Right atrium auricular region (tissue), 2 donors: Measurements from ENCODE around the gene HOXD13. TPM values are rescaled to one million over a fixed set of nuclear protein-coding genes. Genes with fewer than 3 reads are reported as not detected.

Source experiments
- DNase-seq: peaks from one replicate; pipeline ENCODE4 v3.0.0-alpha.2; 2019; ENCODE audit warnings: low spot score
- H3K27ac ChIP-seq, 2 donors: fragments of 200-600 bp; sonication (generic); 1 replicate in 1 of 2; 2 replicates in 1 of 2; pipeline ENCODE4 v1.5.1; 2016 to 2019
- H3K27me3 ChIP-seq, 2 donors: fragments of 200-600 bp; sonication (generic); one replicate each; pipeline versions ENCODE4 v1.5.1 to v1.6.0; 2017 to 2019
- H3K36me3 ChIP-seq: fragments of 200-600 bp; sonication (generic); one replicate; pipeline ENCODE4 v1.5.1; 2016
- H3K4me1 ChIP-seq, 2 donors: fragments of 200-600 bp; sonication (generic); one replicate each; pipeline versions ENCODE4 v1.5.1 to v1.6.0; 2017 to 2019
- H3K4me3 ChIP-seq, 2 donors: fragments of 200-600 bp; sonication (generic); 1 replicate in 1 of 2; 2 replicates in 1 of 2; pipeline ENCODE4 v1.5.1; 2017 to 2019; ENCODE audit warnings: mild to moderate bottlenecking in 1 of 2, moderate library complexity in 1 of 2
- H3K9me3 ChIP-seq, 2 donors: fragments of 200-600 bp; sonication (generic); one replicate each; pipeline ENCODE4 v1.5.1; 2019
- CTCF ChIP-seq, 2 donors: fragments of 200-600 bp; sonication (generic); IDR thresholded peaks; one replicate each; pipeline ENCODE4 v1.5.1; 2019; ENCODE audit warnings: antibody characterized with exemption in 2 of 2
- total RNA-seq, 2 donors: library from RNA; depleted of rRNA; stranded (reverse); fragments of >200 nt; gene quantifications; one replicate each; pipeline ENCODE4 v1.1.0, GENCODE V29; 2016

Gene HOXD13
- total RNA-seq, 2 donors from 2014 or later: not detected

- H3K27me3 ChIP-seq: peaks cover 80 to 89% of the 10 kb centered on the region in 2 donors
These were observed 18.8 kb downstream of the HOXD13 start for GRCh38 chr2:176111309-176111663.

DNA sequence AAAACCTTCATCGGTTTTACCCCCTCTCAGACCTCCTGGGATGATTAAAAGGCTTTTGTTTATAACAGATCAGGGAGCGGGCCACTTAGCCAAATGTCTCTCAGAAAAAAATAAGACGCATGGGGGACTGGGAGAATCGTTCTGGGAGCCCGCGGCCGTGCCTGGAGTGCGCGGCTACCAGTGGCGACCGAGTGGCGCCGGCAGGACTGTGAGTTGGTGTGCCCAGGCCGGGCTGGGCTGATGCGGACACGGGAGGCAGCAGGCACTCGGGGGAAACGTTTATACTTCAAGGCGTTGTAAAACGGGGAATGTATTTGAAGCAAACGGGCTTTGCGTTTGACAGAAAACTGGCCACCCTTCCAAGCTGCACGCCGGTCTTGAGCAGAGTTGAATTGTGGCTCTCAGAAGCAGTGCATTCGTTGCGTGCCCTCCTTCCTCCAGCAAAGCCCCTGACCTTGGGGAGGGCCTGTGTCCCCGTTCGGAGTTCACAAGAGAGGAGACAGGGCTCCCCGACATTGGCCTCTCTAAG lies 19.4 kb downstream of the HOXD13 start:
- no peak for DNase-seq

More at GRCh38 chr2:176111309-176111663, 18.8 kb downstream of the HOXD13 start:
- no peak for DNase-seq
- Histone ChIP-seq H3K4me3 (no peak overlapping the region), H3K36me3 (no peaks in the 10 kb centered on the region), H3K9me3 (no peaks in the 10 kb centered on the region), H3K27ac (no peak overlapping the region), H3K4me1 (peaks cover 0 to 27% of the 10 kb centered on the region in 2 donors)
- peak; percentile 17 to 64 for TF ChIP-seq CTCF (IDR thresholded peaks at IDR 0.05)

DNA sequence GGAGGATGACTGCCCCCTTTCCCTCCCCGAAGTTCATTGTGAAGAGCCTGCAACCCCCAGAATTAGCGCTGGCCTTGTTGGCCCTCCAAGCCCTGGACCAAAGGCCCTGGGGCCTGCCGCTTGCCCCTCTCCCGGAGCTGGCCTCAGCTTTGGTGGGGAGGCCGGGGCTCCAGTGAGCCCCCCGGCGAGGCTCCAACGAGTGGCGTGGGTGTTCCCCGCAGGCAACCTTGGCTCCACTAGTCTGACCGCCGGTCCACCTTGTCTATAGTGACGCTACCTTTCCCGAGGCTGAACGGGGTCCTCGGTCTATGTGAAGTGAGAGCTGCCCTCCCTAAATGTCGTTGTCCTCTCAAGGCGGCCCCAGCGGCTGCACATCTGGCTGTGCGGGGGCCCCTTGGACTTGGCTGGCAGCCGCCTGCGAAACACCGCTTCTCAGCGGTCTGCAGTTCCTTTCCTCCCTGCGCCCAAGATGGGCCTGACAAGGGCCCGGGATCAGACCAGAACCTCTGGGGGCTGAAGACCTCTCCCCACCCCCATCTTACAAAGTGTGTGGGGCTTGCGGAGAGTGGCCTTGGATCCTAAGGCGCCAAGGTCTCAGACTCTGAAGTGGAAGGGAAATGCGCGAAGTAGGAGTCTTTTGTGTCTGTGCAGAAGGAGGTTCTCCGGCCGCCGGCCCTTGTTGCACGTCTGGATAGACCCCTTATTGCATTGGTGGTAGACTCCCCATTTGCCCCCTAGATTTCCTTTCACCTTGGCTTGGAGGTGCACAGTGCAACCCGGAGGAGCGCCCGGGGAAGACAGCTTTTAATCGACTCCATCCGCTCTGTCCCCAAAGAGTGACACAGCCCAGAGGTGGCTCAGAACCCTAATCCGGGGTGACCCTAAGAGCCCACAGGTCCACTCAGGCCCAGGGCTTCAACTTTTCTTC lies 20.1 kb downstream of the HOXD13 start:
- no peak for TF ChIP-seq CTCF (IDR thresholded peaks at IDR 0.05)
- Histone ChIP-seq H3K27ac (no peak overlapping the region), H3K4me1 (peaks cover 0 to 20% of the 10 kb centered on the region in 2 donors), H3K36me3 (no peaks in the 10 kb centered on the region), H3K4me3 (no peak overlapping the region), H3K9me3 (no peaks in the 10 kb centered on the region), H3K27me3 (peaks cover 83 to 92% of the 10 kb centered on the region in 2 donors)
- no peak for DNase-seq

More for the DNA sequence above, 19.4 kb downstream of the HOXD13 start:
- Histone ChIP-seq H3K27me3 (peaks cover 79 to 89% of the 10 kb centered on the region in 2 donors), H3K4me1 (peaks cover 0 to 25% of the 10 kb centered on the region in 2 donors), H3K4me3 (no peak overlapping the region), H3K9me3 (no peaks in the 10 kb centered on the region), H3K36me3 (no peaks in the 10 kb centered on the region), H3K27ac (no peak overlapping the region)
- TF ChIP-seq CTCF (IDR thresholded peaks at IDR 0.05): no peak

DNA sequence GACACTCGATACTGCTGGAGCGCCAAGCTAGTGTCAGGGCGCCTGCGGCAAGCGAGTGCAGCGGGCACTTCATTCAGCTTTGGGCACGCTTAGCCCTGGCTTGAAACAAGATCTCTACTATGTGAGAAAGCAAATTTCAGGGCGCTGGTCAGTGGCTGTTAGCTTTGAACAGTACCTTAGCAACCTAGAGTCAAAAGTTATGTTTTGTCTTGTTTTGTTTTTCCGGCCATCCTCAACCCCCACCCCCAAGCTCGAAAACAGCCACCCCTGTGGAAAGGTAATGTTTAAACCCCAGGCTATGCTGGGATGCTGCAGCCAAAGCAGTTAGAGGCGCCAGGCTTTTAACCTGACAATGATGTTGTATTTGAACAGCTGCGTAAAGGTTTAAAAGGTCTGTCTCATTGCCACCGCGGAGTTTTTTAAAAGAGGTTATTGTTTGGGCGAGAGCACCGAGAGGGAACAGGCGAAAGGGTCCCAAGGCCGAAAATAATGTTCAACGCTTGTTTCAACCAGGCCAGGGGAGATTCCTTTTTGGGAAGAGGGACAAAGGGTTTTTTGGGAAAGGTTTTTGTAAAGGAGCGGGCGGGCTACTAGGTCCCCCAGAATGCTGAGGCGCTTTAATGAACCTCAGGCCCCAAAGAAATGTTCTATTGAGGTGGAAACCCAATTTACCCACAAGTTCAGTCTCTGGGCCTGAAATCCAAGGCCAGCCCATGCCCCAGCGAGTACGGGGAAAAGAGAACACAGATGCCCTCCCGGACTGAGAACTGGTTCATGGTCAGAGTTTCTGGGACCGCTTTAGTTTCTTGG lies 21.8 kb downstream of the HOXD13 start:
- TF ChIP-seq CTCF (IDR thresholded peaks at IDR 0.05): no peak
- H3K27me3 ChIP-seq: peaks cover 87 to 92% of the 10 kb centered on the region in 2 donors
- no peaks in the 10 kb centered on the region for H3K36me3 ChIP-seq
- H3K4me3 ChIP-seq: no peak overlapping the region
- DNase-seq: no peak
- no peak overlapping the region for H3K27ac ChIP-seq
- H3K9me3 ChIP-seq: peaks cover 0 to 4% of the 10 kb centered on the region in 2 donors
- peaks cover 0 to 6% of the 10 kb centered on the region in 2 donors for H3K4me1 ChIP-seq

DNA sequence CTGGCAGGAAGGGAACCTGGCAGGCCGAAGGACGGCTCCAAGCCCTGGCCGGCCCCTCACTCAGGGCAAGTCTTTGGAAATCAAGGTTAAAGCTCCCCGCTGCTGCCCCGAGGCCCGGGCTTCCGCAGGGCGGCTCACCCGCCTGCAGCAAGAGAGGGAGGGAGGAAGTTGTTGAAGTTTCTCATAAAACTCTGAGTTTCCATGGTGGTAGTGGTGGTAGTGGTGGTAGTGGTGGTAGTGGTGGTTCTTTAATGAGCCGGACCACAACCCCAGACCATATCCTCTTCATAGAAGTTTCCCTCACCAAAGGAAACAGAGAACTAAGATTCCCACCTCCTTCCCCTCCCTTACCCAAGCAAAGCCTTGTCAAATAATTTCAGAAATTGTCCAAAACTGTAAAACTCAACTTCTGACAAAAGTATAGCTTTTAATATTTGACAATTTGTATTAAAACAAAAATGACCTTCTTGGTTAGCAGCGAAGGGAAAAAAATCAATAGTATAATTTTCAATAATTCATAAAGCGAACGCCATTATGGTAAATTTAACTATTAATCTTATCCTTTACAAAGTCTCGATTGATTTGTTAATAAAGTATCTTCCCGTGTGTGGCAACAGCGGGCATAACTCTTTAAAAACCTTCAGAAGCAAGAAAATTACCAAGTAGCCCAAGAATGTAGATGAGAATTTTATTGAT lies 22.6 kb downstream of the HOXD13 start:
- Histone ChIP-seq H3K9me3 (peaks cover 0 to 4% of the 10 kb centered on the region in 2 donors), H3K4me3 (no peak overlapping the region), H3K36me3 (no peaks in the 10 kb centered on the region), H3K27me3 (peaks cover 87 to 91% of the 10 kb centered on the region in 2 donors), H3K27ac (no peak overlapping the region), H3K4me1 (peaks cover 0 to 6% of the 10 kb centered on the region in 2 donors)
- DNase-seq: no peak
- TF ChIP-seq CTCF (IDR thresholded peaks at IDR 0.05): no peak
